HG03095 (cell line): Measurements from ENCODE around the gene EFCAB11.
"Not testable (repeated sequence)": the region's sequence is repeated elsewhere in the genome, so short reads cannot be mapped to it uniquely, and the experiment has no call there.

Experiments used
- ATAC-seq: cut with Tn5 transposase; IDR thresholded peaks from one replicate; pipeline ENCODE4 v1.9.1; 2021; ENCODE audit warnings: moderate library complexity; ENCODE audit not compliant: unreplicated experiment

EFCAB11 gene

GRCh38 chr14:89874091-89874490 is 80.4 kb downstream of the EFCAB11 start:
- ATAC-seq, result not testable (repeated sequence)

DNA sequence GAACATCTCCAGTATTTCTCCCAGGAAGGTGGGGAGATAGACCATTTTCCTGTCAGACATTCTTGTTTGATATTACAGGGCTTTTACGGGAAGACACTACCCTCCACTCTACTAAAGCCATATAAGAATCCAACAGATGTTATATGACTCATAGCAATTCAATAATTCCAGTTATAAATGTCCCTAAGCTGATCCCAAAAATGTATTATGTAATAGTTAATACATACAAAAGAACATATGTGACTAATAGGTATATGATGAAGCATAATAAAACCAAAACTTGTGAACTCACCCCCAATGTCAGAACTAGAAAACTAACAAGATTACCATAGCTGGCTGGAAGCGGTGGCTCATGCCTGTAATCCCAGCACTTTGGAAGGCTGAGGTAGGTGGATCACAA is 84.2 kb downstream of the EFCAB11 start:
- no peak for ATAC-seq

DNA sequence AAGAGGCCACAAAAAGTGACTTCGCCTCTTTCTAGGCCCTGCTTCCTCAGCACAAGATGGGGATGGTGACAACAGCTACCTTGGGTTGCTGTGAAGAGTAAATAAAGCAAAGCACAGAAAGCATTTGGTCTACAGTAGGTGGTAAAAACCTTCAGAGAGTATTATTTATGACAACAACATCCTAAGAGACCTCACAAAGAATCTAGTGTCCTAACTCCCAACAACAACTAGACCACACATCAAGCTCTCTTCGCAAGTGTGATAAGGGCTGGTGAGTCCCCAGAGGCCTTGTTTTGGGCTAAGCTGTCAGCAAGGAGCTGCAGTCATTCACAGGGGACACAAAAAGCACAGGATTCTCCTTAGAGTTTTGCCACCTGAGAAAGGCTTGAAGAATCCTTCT is 84.9 kb downstream of the EFCAB11 start:
- ATAC-seq, result no peak

- no peak for ATAC-seq
These were observed 88.1 kb downstream of the EFCAB11 start for GRCh38 chr14:89866458-89866857.

- ATAC-seq, result no peak
These were observed 89.4 kb downstream of the EFCAB11 start for GRCh38 chr14:89865153-89865552.

- ATAC-seq, result no peak
These were observed 91.7 kb downstream of the EFCAB11 start for GRCh38 chr14:89862856-89863255.

DNA sequence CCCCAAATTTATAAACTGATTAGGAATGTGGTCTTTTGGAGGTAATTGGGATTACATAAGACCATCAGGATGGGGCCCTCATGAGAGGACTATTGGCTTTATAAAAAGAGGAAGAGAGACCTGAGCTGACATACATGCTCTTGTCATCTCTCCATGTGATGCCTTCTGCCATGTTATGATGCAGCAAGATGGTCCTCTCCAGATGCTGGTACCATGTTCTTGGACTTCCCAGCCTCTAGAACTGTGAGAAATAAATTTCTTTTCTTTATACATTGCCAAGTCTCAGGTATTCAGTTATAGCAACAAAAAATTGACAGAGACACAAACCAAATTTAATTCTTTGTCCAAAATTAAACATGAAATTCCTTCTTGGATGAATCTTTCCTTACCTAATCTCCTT is 92.9 kb downstream of the EFCAB11 start:
- no peak for ATAC-seq

- no peak for ATAC-seq
These were observed 96.4 kb downstream of the EFCAB11 start for GRCh38 chr14:89858089-89858488.

- ATAC-seq, result no peak
These were observed 97.6 kb downstream of the EFCAB11 start for GRCh38 chr14:89856871-89857345.

- no peak for ATAC-seq
These were observed 98.4 kb downstream of the EFCAB11 start for GRCh38 chr14:89855961-89856656.

- ATAC-seq, result no peak
These were observed 100.4 kb downstream of the EFCAB11 start for GRCh38 chr14:89853936-89854693.

DNA sequence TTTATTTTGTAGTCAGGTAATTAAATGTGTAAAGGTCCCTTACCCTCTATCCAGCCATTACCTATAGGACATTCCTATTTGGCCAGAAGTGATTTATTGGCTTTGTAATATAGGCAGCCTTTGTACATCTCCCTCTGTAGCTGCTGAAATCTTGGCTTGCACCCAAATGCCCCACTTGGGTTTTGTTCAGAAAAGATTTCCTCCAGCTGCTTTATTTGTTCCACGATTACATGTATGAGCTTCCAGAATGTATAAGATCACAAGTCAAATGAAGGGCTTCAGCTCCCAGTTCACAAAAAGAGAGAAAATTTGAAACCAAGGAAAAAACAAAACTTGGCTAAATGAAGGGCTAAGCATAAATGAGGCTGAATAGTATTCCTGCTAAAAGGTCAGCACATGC is 103.4 kb downstream of the EFCAB11 start:
- no peak for ATAC-seq

DNA sequence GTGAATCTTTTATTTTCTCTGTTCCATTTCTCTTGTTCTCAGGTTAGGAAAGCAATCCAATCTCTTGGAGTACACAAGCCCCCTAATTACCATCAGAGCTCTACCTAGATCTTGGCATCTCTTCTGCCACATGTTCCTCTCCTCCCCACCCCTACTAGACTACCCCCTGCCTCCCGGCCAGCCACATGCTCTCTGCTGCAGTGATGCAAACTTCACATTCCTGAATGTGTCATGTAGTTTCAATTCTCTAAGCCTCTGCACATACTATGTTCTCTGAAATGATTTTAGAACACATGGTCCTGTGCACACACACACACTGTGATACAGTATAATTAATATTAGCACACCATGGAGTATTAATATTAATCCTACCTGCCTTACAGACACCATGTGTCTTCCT is 104.6 kb downstream of the EFCAB11 start:
- no peak for ATAC-seq

- no peak for ATAC-seq
These were observed 106.4 kb downstream of the EFCAB11 start for GRCh38 chr14:89848165-89848564.

- ATAC-seq, result no peak
These were observed 109.2 kb downstream of the EFCAB11 start for GRCh38 chr14:89845346-89845745.

- ATAC-seq, result no peak
These were observed 110.0 kb downstream of the EFCAB11 start for GRCh38 chr14:89844508-89844907.

DNA sequence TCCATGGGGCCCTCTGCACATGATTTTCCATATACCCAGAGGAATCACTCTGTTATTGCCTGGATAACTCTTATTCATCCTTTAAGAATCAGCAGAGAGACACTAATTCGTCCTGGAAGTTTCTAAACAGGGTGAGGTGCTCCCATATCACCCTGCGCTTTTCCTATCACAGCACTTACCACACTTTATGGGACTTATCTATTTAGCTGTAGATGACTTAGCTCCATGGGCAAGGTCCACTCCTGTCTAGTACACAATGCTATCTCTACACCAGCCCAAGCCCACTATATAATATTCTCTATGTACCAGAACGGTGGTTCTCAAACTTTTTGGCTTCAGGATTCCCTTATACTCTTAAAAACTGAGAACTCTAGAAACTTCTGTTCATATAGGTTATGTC is 111.7 kb downstream of the EFCAB11 start:
- ATAC-seq, result no peak

DNA sequence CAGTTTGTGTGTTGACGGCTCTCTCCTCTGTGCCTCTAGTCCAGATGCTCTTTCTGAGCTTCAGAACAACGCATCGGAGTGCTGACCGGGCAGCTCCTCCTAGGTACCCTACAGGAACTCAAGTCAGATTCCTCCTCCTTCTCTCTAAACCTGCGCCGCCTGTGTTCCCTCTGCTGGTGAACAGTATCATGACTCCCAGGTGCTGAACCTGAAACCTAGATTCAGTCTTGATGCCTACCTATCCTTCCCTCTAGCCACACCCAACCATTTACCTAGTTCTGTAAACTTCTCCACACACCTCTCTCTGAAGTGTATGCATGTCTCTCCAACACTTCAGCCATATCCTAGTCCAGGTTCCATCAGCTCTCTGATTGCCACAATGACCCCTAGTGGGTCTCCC is 112.7 kb downstream of the EFCAB11 start:
- ATAC-seq, result no peak

- no peak for ATAC-seq
These were observed 117.6 kb downstream of the EFCAB11 start for GRCh38 chr14:89836830-89837469.

DNA sequence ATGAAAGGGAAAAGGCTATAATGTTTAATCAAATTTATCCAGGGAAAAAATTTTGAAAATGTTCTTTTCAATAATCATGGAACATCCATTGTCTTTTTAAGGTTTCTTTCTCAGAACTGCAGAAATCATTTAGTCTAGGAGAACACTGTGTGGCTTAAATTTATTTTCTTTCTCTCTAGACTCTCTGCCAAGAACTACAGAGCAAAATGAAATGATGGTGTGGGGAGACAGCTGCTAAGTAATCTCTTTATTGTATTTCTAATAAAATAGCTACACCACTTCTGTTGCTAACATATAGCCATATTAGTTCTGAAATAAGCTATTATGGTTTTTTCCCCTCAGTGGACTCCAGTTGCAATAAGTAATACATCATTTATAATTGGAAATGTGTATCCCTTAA is 120.9 kb downstream of the EFCAB11 start:
- ATAC-seq, result no peak

GRCh38 chr14:89833120-89833532 is 121.4 kb downstream of the EFCAB11 start:
- no peak for ATAC-seq
